ENCODE results near the gene NDUFS7.

NDUFS7 gene

DNA sequence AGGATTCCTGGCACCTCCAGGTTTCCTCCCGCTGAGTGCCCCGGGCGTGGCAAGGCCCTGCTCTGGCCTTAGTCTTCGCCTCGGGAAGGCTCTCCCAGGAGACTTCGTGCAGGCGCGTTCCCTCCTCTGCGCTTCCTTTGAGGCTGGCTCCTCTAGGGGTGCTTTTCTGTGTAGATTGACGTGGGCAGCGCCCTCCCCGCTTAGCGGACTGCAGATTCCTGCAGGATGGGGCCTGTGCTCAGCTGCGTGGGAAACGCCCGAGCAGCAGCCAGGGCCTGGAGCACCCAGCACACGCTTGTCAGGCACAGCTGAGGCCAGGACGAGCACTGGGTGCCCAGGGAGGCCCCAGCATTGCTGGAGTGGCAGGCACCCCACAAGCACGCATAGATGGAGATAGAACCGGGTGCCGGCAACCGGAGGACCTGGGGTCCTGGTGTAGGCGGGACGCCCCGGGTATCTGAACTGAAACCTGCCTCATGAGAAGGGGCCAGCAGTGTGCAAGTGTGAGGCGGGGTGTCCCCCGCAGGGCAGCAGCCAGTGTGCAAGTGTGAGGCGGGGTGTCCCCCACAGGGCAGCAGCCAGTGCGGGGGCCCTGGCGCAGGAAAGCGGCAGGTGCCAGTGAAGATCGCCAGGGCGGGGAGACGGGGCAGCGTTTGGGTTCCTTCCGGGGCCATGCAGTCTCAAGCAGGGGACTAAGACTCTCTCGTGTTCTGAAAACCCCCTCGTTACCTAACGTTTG lies 3.4 kb downstream of the NDUFS7 start:
- no peak for DNase-seq (ENCODE audit: low spot score)

DNA sequence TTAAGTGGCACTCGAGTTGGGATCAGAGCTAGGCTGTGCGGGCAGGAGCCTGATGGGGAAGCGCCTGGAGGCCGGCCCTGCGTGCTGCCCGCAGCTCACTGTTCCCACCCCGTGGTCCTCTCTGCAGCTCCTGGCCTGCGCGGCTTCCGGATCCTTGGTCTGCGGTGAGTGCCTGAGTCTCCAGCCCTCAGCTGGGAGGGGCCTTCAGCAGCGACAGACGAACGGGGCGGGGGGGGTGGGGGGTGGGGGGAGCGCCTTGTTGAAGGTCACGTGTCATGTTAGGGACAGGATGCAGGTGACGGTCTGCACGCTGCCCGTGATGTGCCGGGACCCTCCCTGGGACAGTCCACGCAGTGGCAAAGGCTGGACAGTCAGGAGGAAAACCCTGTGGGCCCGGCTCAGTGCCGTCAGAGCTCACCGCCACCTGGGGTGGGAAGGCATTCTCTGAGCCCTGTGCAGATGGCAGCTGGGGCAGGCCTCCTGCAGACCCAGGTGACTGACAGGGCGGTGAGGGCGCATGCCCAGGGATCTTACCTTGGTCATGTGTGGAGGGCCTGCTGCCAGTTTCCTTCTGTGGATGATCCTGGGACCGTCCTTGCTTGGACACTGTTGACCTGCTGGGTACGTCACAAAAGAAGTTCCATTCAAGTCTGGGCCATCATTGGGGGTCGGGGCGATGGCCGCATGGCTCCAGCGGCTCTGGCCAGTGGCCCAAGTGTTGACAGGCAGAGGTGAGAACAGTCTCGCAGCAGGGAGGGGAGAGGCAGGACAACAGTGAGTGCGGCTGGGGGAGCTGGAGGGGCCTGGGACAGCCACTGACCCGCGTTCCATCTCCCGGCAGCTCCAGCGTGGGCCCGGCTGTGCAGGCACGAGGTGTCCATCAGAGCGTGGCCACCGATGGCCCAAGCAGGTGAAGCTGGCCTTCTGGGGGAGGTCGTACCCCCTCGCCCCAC lies 4.3 kb downstream of the NDUFS7 start:
- no peak for DNase-seq (ENCODE audit: low spot score)

DNA sequence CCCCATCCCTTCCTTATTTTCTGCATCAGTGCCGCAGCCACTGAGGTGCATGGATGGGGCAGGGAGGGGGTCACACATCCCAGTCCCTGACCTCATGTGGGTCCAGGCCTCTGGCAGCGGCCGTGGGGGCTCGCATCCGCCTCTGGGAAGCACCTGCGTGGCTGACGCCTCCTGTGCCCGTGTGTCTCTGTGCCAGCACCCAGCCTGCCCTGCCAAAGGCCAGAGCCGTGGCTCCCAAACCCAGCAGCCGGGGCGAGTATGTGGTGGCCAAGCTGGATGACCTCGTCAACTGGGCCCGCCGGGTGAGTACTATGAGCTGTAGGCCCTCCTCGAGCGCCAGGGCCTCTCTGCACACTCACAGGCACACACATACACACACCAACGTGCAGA lies 4.9 kb downstream of the NDUFS7 start:
- DNase-seq (ENCODE audit: low spot score), result no peak

DNA sequence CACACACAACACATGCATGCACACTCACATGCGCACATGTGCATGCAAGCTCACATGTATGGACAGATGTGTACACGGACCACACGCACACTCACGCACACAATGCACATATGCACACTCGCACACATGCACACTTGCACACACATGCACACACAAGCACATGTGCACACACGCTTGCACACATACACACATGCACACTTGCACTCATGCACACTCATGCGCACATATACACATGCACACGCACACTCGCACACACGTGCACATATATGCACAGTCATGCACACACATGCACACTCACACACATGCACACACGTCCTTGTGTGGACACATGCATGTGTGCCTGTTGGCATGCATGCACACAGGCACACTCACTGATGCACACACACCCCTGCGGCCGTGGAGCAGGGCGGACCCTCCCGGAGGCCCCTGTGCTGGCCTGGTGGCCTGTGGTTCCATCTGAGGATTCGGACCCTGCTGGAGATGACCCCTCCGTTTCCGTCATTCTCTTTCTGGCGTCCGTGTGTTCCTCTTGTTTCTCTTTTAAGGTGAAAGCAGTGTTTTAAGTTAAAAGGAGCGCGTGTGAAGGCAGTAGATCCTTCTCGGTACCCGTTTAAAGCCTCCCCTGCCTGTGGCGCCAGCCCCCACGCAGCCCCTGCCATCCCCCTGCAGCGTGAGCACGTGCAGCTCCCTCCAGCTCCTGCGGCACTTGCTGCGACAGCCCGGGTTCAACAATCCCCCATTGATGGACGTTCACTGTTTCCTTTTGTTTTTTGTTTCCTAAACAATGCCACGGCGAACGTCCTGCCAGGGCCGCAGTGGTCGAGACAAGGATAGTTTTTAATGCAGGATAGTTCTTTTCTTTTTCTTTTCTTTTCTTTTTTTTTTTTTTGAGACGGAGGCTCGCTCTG lies 5.6 kb downstream of the NDUFS7 start:
- no peak for DNase-seq (ENCODE audit: low spot score)

DNA sequence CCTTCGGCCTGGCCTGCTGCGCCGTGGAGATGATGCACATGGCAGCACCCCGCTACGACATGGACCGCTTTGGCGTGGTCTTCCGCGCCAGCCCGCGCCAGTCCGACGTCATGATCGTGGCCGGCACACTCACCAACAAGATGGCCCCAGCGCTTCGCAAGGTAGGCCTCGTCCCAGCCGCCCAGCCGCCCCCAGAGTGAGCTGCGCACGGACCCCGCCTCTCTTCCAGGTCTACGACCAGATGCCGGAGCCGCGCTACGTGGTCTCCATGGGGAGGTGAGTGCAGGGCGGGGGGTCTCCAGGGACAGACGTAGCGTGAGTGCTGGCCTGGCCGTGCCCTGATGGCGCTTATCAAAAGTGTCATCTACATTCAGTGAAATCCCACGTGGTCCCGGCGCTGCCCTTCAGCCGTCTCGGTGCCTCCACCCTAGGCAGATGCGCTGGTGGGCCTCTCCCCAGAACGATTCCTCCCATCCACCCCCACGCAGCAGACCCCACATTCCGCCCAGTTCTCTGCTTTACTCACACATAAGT lies 7.2 kb downstream of the NDUFS7 start:
- no peak for DNase-seq (ENCODE audit: low spot score)

DNA sequence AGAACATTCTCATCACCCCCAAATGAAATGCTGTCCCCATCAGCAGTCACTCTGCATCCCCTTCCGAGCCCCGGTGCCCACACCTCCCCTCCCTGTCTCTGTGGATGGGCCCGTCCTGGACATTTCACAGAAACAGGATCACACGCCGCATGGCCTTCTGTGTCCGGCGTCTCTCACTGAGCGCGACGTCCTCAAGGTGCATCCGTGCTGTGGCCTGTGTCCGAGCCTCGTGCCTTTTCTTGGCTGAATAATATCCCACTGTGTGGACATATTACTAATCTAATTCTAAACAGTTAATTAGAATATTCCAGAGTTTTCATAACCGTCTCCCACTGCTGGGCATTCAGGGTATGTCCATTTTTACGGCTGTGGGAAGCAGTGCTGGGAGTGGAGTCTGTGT lies 8.7 kb downstream of the NDUFS7 start:
- no peak for DNase-seq (ENCODE audit: low spot score)

DNA sequence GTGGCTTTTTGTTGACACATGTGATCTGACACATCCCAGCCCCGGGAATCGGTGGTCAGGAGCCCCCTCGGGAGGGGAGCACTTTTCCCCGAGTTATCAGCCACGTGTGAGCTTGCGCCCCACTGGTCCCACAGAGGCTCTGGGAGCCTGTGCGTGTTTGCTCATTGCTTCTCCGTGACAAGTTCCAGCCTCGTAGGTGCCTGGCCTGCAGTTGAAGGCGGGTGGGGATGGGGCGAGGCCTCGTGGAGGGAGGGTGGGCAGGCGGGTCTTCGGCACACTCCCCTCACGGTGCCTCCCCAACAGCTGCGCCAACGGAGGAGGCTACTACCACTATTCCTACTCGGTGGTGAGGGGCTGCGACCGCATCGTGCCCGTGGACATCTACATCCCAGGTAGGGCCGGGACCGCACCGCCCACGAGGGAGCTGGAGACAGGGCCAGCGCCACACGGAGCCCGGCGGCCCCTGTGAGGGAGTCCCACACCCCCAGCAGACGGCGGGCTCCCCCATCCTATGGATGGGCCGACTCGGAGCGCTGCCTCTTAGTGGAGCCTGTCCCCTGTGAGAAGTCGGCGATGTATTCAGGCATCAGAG lies 9.3 kb downstream of the NDUFS7 start:
- DNase-seq (ENCODE audit: low spot score), result no peak

DNA sequence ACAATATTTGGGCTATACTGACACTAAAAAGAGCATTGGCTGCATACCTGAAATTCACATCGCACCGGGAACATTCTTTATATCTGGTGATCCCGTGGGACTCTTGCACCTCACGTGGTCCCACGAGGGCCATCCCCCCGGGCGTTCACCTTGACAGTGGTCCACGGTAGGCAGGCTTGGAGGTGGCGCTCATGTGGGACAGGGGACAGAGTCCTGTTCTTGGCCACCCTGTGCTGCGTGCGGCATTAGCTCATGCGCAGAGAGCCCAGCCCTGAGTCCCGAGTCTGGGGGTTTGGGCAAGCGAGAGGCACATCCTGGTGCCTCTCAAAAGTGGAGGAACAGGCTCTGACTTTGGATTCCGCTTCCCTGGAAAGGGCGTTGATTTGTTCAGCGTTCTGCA lies 10.1 kb downstream of the NDUFS7 start:
- no peak for DNase-seq (ENCODE audit: low spot score)

DNA sequence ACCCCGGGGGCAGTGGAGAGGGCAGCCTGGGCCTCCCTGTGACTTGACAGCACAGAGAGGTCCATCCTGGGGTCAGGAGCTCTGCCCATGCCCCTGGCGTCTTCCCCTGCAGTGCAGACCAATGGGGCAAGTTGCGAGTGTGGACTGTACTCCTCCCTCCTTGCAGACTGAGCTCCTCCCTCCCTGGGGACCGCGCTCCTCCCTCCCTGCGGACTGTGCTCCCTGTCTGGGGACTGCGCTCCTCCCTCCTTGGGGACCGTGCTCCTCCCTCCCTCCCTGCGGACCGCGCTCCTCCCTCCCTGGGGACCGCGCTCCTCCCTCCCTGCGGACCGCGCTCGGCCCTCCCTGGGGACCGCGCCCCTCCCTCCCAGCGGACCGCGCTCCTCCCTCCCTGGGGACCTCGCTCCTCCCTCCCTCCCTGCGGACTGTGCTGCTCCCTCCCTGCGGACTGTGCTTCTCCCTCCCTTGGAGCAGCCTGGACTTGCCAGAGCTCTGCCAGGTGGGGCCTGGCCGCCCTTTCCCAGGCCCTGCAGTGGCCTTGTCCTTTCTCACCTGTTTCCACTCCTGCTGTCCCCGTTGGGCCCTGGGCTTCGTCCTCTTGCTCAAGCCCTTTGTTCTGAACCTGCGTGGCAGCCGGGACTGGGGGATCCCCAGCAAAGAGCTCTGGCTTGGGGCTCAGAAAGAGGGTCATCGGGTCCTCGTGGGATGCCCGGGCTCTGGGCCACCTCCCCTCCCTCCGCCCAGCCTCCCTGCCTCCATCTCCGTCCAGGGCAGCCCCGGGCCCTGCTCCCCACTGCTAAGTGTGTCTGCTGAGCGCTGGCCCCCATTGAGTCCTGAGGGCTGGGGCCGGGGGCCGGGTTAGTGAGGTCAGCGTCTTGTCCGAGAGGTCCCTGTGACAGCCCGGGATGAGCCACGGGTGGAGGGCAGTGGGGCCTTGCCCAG lies 10.8 kb downstream of the NDUFS7 start:
- DNase-seq (ENCODE audit: low spot score), result no peak

DNA sequence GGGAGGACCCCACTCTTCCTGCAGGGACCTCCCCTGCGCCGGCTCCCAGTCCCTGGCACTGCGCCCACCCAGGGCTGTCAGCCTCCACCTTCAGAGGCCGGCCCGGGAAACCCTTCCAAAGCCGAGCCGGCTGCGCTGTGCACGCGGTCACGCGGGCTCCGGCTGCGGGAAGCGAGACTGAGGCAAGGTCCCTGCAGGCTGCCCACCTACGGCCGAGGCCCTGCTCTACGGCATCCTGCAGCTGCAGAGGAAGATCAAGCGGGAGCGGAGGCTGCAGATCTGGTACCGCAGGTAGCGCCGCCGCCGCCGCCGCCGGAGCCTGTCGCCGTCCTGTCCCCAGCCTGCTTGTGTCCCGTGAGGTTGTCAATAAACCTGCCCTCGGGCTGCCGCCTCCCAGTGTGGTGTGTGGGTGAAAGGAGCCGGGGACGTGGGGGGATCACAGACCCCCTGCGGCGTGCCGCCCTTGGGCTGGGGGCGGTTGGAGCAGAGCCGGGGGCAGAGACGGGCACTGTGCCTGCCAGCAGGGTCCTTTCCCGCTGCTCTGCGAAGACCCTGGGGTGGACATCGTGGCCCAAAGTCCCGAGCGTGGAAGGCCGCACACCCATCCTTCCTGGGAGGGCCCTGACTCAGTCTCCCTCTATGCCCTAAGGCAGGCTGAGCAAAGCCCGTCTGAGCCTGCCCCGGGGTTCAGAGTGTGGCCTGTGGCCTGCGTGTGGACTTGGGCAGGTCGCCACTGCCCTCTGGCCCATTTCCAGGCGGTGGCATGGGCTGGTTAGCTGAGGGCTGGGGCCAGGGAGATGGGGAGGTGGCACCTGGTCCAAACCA lies 11.7 kb downstream of the NDUFS7 start:
- no peak for DNase-seq (ENCODE audit: low spot score)

DNA sequence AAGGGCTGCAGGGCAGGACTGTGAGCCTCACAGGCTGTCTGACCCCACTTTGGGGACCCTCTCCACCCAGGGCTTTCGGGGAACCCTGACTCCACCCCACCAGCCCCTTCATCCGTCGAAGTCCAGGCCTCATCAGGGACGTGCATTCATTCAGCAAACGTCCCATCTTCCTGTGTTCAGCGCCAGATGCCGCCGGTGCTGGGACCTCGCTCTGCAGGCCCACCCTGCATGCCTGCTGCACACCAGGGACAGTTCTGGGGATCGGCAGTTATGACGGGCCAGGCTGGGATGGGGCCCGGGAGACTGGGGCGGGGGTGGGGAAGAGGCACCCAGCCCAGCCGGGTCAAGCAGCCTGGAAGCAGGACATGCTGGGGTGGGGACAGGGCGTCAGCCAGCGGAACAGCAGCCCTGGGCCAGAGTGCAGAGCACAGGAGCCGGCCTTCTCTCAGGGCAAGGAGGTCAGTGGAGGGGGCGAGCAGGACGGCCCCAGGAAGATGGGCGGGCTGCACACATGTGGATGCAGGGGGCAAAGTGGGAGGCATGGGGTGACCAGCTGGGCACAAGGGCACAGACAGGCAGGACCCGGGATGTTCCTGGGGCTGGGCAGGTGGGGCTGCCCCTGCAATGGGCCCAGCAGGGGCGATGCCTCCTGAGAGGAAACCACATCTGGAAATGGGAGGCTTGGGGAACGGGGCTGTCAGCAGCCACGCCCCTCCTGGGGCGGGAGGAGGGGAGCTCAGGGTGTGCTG lies 12.5 kb downstream of the NDUFS7 start:
- DNase-seq (ENCODE audit: low spot score), result no peak

DNA sequence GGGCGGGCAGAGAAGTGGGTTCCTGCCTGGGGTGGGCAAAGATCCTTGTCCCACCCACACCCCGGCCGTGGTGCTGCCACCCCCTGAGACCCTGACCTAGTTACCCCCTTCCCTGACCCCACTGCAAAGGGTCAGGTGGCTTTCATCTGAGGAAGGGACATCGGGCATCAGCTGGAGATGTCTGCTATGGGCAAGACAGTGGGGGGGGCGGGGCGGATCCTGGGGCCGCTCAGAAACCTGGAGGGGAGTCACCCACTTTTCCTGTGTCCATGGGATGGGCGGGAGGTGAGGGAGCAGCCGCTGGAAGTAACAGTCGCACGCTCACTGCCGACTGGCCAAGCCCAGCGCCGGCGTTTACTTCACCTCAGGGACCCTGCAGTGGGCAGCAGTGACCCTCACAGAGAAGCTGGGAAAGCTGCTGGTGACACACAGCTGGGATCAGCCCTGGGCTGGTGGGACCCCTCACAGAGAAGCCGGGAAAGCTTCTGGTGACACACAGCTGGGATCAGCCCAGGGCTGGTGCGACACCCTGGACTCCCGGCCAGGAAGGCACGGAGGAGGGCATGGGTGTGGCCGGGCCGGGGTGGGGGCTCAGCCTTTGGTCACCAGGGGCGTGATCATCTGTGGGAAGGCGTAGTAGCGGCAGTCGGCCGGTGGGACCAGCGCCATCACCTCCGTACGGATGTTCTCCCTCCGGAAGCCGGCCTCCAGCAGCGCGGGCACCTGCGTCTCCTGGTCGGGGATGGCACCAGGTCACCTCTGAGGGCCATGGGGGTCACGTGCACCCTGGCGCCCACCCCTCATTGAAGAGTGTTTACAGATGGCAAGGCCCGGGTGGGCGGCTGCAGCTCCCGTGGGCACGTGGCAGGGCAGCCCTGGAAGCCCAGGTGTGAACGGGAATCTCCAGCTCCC lies 13.3 kb downstream of the NDUFS7 start:
- no peak for DNase-seq (ENCODE audit: low spot score)

DNA sequence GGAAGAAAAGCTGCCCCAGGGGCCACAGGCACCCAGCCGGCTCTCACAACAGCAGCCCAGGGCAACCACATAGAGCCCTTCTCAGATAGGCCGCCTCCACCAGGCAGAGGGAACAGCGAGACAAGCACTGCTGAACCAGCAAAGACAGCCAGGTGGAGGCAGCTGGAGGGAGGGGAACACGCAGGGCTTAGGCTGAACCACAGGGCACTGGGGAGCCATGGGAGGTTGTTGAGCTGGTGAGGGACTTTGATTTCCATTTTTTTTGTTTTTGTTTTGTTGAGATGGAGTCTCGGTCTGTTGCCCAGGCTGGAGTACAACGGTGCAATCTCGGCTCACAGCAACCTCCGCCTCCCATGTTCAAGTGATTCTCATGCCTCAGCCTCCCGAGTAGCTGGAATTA lies 14.1 kb downstream of the NDUFS7 start:
- DNase-seq (ENCODE audit: low spot score), result no peak

DNA sequence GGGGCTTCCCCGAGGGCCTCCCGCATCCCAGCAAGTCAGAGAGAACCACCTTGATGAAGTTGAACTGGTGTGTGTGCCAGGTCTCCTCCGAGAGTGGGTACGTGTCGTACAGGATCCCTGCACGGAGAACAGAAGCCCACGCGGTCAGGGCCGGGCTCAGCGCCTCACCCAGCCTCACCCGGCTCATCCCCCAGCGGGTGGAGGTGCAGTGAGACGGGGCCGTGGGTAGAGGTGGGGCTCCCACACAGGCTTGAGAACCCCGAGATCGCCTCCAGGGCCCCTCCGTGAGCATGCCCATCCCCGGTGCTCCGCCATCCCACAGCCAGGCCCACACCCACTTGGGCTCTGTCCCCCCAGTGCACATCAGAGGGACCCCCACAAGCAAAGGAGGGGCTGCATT lies 15.4 kb downstream of the NDUFS7 start:
- DNase-seq (ENCODE audit: low spot score), result no peak

DNA sequence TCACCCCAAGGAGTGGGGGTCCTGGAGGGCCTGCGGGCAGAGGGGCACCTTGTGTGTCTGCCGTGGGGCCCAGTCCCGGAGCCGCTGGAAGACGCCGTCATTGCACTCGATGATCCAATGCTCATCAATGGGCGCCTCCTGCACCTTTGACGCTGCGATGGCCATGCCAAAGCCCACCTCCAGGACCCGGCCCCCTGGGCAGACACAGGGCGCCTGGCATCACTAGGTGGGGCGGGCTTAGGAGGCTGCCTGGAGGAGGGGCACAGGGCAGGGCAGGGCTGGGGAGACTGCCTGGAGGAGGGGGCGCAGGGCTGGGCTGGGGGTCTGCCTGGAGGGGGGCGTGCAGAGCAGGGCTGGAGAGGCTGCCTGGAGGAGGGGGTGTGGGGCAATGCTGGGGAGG lies 16.0 kb downstream of the NDUFS7 start:
- DNase-seq (ENCODE audit: low spot score), result no peak

DNA sequence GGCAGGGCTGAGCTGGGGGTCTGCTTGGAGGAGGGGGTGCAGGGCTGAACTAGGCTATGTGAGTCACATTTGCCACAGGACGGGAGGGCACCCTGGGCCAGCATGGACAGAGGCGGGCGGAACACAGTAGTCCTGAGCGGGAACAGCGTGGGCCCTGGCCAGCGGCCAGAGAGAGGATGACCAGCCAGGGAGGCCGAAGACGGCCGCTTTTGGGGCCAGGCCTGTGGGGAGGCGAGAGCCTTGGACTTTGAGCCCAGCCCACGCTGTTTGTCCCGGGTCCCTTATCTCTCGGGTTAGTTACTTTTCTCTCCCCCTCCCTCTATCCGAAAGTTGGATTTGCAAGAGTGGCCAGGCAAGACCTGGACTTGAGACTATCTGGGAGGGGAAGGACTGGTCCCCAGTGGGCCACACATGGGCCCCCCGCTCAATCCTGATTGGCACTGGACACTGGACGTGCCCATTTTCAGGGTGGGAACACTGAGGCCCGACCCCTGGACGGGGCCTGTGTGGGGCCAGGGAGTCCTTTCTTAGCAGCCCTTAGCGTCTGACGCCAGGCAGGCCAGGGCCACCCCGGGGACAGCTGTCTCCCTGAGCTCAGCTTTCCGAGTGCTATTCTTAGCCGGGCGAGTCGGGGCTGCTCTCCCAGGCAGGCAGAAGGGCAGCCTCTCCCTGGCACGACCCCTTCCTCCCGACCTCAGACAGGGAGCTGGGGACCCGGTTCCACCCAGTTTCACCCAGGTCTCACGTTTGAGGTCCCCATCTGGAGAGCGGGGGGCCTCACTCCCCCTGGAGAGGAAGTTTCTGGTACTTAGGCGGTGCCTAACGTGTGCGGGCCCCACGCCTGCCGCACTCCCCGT lies 16.8 kb downstream of the NDUFS7 start:
- peak; percentile 34 for DNase-seq (ENCODE audit: low spot score)
